AG04449 (cell line): ENCODE results near the gene ICOS.

ENCODE experiments used
- CTCF ChIA-PET: fragments of 350-600 bp; formaldehyde crosslinking; extraction: SDS; loops from one replicate; lab custom pipeline; 2021; ENCODE audit warnings: antibody characterized with exemption; lab: Yijun Ruan, JAX
- POLR2A ChIA-PET: fragments of 400-600, 350-600 bp; formaldehyde crosslinking; extraction: SDS; loops from one replicate; lab custom pipeline; 2020; ENCODE audit warnings: antibody characterized with exemption, inconsistent platforms; lab: Yijun Ruan, JAX
- DNase-seq: peaks from one replicate; pipeline ENCODE4 v3.0.0-alpha.2; 2010; ENCODE audit warnings: low read depth, low spot score
- H3K4me3 ChIP-seq: 2 replicates; pipeline ENCODE4 v1.5.1; 2011; ENCODE audit warnings: low read depth, mild to moderate bottlenecking, control low read depth, low read length
- CTCF ChIP-seq: IDR thresholded peaks from one replicate; pipeline ENCODE4 v1.5.1; 2011; ENCODE audit warnings: mild to moderate bottlenecking, moderate library complexity, low read length, control low read depth, inconsistent platforms; ENCODE audit not compliant: insufficient read depth; ENCODE audit errors: missing control alignments

The ICOS gene

GRCh38 chr2:203892207-203892606, 44.4 kb upstream of the ICOS start:
- no peak for DNase-seq
- CTCF ChIA-PET: no interaction called here
- TF ChIP-seq CTCF: no peak
- POLR2A ChIA-PET: no interaction called here
- no peak overlapping the region for H3K4me3 ChIP-seq

- ChIA-PET CTCF (interaction anchor here (0.6 to 1.5 kb wide), 2 partner anchors 79 to 1354 kb away, joined by 3 read pairs; no protein-coding TSS in a partner anchor), POLR2A (no interaction called here)
- no peak for TF ChIP-seq CTCF
- no peak for DNase-seq
- H3K4me3 ChIP-seq: no peak overlapping the region
These were observed 43.2 kb upstream of the ICOS start for GRCh38 chr2:203893401-203893800.

- ChIA-PET POLR2A (no interaction called here), CTCF (interaction anchor here (0.6 to 1.5 kb wide), 2 partner anchors 79 to 1354 kb away, joined by 3 read pairs; no protein-coding TSS in a partner anchor)
- TF ChIP-seq CTCF: no peak
- no peak for DNase-seq
- H3K4me3 ChIP-seq: no peak overlapping the region
These were observed 42.7 kb upstream of the ICOS start for GRCh38 chr2:203893840-203894239.

GRCh38 chr2:203894262-203894661, 42.3 kb upstream of the ICOS start:
- no peak overlapping the region for H3K4me3 ChIP-seq
- TF ChIP-seq CTCF: no peak
- ChIA-PET POLR2A (no interaction called here), CTCF (interaction anchor here (0.6 to 1.5 kb wide), 2 partner anchors 79 to 1355 kb away, joined by 3 read pairs; no protein-coding TSS in a partner anchor)
- no peak for DNase-seq

GRCh38 chr2:203897544-203897943, 39.0 kb upstream of the ICOS start:
- no peak for DNase-seq
- ChIA-PET CTCF (interaction anchor here (1.2 to 1.8 kb wide), 2 partner anchors 9 to 12 kb away, joined by 4 to 6 read pairs; no protein-coding TSS in a partner anchor), POLR2A (no interaction called here)
- no peak overlapping the region for H3K4me3 ChIP-seq
- TF ChIP-seq CTCF: no peak

- no peak for TF ChIP-seq CTCF
- no peak for DNase-seq
- ChIA-PET CTCF (interaction anchor here (1.8 kb wide), 1 partner anchor 10 kb away, joined by 6 read pairs; no protein-coding TSS in a partner anchor), POLR2A (no interaction called here)
- H3K4me3 ChIP-seq: no peak overlapping the region
These were observed 37.9 kb upstream of the ICOS start for GRCh38 chr2:203898657-203899056.
